C1 segment of cervical spinal cord (tissue), 14 donors: ENCODE measurements around the gene PDLIM7.

ENCODE experiments used
- DNase-seq, 14 donors: peaks; one replicate each; lab custom pipeline; 2025; lab: John Stamatoyannopoulos, UW

PDLIM7 gene

DNA sequence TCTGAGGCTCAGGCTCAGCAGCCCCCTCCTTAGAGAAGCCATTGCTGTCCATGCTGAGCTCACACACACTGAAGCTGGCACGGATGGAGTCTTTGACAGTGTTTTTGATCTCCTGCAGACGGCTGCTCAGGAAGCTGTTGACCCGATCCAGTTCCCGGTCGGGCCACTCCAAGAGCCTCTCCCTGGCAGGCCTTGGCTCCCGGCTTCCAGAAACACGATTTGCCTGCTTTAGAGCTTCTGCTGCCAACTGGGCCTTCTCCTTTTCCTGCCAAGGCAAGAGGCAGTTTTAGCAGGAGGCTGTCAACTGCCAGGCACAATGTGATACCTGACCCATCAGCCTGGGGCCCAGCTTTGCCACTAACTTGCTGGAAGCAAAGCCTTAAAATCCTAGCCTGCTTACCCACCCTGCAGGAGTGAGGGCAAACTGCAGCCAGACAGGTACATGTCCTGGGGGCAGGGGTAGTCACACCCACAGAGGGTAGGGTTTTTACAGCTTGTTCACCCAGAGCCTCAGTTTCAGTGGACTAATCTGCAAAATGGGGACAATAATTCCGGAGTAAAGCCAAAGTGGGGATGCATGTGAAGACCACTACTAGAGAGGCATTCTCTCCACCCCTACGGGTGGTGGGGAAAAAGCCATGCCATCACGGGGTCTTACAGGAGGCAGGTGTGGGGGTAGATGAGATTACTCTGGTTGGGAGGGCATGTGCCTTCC is 27.7 kb upstream of the PDLIM7 start:
- peak in 3 of 14 donors; percentile 18 to 75 (median 31) for DNase-seq

DNA sequence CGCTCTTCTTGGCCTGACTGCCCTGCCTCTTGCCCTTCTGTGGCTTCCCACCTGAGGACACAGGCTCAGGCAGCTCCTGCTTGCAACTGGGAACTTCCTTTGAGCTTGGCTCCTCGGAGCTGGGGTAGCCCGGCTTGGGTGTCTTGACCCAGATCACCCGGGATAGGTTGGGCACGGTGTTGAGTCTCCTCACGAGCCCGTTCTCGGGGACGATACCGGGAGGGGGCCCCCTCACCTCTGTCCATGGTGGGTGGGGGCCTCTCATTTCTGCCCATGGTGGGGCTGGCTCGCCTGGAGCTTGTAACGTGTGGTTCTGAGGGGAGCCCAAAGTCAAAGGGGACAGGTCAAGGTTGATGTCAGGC is 27.1 kb upstream of the PDLIM7 start:
- DNase-seq: no peak

DNA sequence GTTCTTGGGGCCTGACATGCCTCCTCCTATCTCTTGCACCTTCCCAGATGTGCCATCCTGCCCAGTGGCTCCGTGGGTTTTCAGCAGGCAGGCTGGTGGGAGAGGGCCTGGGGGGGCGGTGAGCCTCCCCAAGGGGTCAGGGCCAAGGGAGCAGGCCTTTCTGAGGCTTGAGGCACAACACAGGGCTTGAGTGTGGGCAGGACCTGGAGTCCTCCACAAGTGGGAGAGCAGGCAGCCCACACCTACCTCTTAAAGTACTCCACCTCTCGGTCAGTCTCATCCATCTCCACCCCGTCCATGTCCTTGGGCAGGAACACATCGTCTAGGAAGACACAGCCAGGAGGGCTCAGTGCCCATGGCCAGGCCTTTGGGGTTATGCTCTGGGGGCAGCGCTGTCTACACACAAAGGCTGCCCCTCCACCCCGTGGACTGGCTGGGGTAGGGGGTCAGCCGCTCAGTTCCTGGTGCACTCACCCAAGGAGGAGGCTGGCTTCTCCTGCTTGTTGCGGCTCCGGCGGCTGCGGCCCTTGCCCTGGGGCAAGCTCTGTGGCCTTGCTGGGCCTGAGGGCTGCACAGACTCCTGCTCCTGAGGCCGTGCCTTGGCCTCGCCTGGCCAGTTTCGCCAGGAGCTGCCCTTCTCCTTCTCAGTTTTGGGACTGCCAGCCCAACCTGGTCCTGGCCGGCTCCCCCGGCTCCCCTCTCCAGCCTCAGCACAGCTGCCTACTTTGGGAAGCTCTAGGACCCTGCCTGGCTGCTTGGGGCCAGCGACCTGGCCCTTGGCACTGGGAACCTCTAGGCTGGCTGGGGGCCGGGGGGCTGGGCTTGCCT is 26.5 kb upstream of the PDLIM7 start:
- DNase-seq: no peak

DNA sequence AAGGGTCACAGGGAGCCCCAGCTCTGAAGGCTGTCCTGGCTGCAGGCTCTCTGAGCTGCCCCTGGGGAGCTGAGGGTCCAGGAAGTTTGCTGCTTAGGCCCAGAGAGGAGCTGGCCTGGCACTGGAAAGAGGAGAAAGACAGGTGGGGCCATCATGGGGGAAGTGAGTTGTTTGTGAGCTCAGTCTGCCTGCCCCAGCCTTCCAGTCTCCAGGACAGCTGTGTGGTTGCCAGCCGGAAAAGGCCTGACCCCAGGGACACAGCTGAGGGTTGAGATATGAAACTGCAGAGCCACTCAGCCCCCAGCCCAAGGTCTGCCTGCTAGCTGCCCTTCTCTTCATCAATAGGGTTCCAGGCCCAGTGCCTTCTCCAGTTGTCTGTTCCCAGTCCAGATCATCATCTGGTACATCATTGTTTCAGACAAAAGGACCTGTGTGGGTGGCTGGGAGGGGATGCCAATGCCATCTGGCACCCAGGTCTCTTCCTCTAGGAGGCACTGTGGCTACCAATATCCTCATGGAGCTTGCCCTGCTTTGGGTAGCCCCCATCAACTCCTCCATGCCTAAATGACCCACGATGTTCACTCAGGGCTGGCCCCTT is 23.6 kb upstream of the PDLIM7 start:
- no peak for DNase-seq

DNA sequence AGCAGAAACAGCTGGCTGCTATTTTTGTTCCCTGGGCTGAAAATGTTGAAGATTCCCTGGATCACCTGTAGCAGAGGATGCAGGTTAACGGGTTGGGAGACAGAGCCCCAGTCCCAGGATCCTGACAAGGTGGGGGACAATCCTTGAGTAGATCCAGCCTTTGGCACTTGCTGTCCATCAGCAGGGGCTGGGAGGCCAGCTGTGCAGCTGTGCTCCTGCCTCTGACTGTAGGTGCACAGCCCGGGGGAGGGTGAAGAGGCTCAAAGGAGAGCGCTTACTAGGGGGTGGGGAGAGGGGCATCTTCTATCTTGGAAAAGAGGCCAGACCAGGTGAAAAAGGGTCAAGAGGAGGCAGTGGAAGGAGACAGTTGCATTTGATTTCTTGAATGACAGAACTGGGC is 22.9 kb upstream of the PDLIM7 start:
- no peak for DNase-seq

DNA sequence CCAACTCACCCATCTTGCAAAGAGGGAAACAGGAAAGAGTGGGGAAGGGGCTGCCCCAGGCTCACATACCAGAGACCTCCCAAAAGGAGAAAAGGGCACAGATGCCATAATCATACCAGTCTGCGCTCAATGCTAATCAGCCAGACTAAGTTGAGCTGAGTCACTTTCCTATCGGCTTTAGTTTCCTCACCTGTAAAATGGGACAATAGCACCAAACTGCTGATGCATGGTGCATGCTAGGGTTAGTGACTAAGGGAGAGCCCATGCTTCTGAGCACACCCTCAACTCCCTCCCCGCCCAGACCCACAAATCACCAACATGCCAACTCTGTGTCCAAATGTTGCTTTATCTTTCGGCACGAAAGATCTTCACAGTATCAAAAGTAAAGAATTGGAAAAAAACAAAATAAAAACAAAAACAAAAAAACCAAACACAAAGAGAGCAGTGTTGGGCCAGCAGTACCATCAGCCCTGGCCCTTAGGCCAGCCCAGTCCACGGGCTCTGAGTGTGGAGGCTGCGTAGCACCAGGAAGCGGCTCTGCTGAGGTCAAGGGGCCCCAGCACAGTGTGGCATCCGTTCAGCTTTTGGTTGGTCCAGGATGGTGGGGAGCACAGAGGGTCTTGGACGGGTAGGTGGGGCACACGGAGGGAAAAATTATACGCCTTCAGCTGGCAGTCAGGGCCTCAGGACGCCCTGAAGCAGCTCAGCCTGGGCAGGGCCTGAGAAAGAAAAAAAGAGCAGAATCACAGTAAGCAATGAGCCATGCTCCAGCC is 22.2 kb upstream of the PDLIM7 start:
- DNase-seq: no peak

DNA sequence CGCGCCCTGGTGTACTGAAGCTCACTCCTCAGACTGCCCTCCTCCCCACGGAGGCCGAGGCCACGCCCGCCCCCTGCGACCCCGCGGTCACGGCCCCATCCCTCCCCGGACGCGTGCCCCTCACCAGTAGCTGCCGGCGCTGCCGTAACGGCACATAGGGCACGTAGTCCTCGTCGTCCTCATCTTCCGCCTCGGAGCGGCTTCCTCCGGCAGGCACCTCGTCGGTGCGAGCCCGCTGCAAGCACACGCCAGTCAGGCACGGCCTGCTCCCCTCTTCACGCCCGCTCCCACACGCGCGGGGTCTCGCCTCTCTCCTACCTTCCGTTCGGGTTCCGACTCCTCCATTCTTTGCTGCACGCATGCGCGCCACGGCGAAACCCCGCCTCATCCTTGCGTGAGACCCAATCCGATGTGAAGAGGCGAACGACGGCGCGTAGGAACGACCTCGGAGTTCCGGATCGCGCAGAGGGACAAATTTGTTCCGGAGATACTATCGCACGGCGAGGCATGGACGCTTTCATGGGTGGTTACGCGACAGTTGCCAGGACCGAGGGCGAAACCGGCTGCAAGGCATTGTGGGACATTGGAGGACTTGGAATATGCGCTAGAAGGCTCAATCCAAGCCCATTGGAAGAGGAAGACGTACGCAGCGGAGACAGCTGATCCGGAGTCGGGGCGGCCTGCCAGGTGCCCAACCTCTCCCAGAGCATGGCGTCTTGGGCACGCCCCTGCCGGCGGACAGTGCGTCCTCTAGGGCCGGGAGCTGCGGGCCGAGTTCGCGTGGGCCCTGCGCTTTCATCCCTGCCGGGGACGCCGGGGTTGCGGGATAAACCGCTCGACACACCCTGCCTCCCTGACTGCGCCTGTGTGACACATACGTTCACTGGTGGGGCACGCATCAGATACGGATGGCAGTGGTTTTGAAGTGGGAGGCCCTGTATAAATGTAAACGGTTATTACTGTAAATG is 19.5 kb upstream of the PDLIM7 start, which contains the start of gene DDX41:
DDX41 (minus strand) TSS at position 361 of the 968 bp plus-strand sequence; CDS start at position 345, 16 bp downstream.
- peak; percentile 78 to 98 (median 96) for DNase-seq

DNA sequence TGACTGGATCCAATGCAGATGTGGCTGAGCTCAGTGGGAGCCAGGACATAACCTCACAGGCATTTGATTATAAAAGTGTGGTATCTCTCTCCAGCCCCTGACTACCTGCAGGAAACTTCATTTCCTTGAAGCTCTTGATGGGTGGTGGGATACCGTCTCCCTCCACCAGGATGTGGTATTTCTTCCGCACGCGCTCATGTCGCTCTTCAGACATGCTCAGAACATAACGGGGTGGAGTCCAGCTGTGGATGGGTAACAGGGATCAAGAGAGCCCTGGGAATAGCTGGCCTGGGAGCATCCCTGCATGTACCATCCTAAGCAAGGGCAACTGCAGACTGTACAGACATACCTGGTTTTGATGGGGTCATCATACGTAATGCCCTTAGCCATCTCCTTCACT is 18.2 kb upstream of the PDLIM7 start:
- no peak for DNase-seq

DNA sequence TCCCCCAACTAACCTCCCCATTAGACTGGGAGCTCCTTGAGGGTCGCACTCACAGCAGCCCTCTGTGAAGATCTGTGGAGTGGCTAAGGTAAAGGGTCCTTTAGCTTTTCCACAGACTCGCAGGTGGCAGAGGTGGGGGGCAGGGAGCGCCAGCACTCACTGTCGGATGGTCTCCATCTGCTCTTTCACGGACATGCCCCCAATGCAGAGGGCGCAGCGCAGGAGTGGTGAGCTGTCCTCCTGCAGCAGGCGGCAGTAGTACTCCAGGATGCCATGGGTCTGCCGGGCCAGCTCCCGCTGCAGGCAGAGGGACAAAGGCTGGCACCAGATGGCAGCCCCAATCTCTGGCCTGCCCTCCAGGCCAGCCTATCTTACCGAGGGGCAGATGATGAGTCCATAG is 17.1 kb upstream of the PDLIM7 start:
- DNase-seq: no peak

DNA sequence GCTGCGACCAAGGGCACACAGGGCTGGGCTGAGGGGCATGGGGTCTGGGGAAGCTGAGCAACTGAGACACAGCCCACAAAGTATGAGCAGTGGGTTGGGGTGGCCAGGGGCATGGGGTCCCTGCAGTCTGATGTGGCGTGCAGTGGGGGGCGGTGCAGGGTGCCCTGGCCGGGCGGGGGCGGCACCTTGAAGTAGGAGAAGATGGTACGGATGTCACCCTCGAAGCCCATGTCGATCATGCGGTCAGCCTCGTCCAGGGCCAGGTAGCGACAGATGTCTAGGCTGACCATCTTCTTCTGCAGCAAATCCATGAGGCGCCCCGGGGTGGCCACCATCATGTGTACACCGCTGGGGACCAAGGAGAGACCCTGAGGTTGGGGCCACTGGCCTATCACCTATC is 16.1 kb upstream of the PDLIM7 start:
- no peak for DNase-seq

DNA sequence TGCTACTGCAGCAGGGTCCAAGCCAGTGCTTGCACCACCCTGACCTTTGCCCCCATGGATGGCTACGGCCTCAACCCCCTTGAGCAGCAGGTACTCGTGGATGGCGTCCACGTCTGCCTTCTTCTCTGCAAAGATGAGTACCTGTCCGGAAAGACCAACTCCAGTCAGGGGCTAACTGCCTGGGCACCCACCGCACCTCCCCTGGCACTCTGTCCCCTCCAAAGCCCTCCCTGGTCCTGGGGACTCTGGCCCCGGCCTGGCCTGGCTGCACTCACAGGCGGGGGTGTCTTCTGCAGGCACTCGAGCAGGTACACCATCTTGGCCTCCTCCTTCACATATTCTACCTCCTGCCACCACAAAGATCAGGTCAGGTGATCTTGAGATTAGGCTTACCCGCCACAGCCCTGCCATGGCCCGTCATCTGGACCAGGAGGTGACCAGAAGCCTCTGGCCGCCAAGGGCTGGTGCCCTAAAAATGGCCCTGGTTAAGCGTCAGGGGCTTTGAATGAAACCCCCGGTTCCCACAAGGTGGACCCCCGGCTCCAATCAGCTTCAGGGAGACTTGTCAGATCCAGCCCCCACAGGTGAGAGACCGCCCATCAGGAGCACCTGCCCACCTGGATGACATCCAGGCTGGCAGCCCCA is 15.5 kb upstream of the PDLIM7 start:
- no peak for DNase-seq

DNA sequence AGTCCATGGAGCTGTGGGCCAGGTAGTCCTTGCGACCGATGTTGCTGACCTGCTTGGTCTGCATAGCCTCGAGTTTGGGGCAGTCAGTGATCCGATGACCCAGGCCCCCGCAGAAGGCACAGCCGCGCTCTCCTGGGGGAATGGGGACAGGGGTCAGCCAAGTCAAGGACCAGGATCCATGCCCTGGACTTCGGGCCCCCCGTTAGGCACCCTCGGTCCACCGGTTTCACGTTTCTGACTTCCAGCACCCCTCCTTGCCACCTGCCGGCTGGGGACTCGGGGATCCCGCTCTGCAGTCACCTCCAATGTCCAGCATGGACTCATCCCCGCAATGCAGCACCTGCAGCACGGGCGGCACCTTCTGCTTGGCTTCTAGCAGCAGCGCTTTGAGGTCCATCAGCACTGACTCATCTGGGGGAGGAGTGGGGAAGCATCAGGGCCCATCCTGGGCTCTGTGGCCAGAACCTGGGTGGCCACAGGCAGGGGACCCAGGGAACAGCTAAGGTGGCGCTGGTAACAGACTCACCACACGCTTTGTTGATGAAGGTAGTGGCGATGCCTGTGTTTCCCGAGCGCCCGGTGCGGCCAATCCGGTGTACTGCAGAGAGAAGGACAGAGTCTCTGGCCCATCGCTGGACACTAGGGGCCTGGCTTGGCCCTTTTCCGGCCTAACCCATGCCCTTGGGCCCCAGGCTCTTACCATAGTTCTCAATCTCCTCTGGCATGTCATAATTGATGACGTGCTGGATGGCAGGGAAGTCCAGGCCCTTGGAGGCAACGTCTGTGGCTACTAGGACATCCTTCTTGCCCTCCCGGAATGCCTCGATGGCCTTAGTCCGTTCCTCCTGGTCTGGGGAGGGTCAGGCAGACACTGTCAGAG is 14.6 kb upstream of the PDLIM7 start:
- no peak for DNase-seq

DNA sequence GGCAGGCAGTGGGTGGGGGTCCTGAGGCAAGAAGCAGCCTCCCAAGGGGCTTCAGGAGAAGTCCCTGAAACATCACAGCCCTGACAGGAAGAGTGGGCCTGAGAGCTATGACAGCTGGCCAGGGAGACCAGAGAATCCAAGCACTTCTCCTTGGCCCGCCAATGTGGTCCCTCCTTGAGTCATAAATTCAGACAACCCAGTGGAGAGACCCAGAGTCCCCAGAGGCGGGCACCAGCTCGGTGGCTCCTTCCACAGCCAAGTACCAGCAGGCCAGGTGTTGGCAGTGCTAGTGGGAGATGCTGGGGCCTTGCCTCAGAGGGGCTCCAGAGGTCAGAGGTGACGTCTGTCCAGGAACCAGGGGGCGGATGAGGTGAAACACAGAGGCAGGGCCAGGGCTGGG is 13.8 kb upstream of the PDLIM7 start:
- DNase-seq: no peak

DNA sequence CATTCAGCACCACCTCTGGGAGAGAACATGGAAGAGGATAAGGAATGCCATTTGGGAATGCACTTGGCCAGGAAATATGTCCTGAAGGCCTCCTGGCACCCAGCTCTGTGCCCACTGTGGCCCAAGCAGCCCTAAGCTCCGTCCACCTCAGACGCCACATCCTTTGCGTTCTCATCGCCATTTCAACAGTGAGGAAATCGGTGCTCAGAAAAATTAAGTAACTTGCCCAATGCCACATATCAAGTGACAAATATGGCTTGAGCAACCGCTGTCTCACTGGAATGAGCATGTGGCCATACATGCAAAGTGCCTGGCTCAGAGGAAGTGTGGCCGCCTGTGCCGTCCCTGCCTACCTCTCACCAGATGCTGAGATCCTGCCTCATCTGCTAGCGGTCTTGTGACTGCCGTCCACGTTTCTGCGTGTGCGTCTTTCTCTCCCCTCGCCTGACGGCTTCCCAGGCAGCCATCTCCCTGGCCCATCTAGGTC is 13.2 kb upstream of the PDLIM7 start:
- peak in 1 of 14 donors; percentile 47 for DNase-seq

DNA sequence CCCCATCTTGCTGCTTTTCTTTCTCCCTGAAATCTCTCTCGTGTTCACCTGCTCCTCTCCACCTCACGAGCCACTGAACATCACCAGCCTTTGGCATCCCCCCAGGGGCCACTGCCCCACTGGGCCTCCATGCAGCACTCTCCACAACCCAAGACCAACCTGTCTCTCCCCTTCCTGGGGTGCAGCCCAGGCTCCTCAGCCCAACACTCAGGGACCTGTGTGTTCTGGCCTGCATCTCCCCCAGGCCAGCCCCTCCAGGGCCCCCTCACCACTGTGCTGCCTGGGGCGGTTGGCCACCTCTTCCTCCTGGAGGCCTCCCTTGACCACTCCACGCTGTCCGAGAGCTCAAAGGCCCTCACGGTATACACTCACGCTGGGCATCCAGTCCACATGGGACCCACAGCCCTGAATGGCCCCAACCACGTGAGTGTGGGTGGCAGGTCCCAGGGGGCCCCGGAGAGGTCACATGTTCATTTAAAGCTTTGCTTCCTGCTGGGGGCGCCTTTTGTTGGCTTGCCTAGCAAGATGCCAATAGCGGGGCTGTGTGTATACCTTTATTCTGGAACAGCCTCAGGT is 12.7 kb upstream of the PDLIM7 start:
- no peak for DNase-seq

DNA sequence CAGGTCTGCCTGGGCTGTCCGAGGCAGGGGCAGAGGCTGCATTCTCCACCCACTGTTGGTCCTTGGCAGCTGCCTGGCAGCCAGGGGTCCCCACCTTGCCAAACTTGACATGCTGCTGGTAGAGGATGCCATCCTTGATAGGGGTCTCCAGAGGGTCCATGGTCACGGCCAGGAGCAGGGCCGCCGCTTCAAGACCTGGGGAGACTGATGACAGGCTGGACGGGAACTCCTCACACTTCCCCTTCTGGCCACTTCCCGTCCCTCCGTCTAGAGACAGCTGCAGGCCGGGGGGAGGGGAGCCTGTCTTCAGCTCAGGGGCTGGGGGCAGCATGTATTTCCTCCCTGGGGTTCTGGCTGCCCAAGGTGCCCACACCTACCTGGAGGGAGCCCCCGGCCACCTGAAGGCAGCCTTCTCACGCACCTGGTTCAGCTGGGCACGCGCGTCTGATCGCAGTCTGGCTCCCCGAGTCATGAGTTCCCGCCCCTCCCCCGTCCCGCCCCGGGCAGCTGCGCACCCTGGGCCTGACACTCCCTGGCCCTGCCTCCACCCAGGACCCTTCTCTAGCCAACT is 12.1 kb upstream of the PDLIM7 start, which contains the start of gene DOK3:
DOK3 (minus strand) TSS at position 446 of the 571 bp plus-strand sequence; CDS start at position 160, 286 bp downstream.
- DNase-seq: peak in 6 of 14 donors; percentile 23 to 53 (median 28)

DNA sequence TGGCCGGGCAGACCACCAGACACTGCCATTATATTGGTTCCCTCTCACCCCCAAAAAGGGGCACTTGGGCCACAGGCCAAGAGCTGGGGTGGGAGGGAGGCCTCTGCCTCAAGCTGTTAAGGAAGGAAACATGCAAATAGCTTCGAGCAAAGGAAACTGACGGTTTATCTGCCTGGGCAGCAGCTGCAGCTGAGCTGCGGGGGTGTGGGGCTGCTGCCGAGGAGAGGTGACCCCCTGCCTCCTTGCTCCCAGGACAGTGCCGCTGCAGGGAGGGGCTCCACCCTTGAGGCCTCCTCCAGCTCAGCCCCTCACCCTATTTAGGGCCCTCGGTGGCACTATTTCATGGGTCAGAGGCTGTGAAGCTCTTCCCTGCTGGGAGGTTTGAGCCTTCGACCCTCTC is 11.4 kb upstream of the PDLIM7 start:
- no peak for DNase-seq

DNA sequence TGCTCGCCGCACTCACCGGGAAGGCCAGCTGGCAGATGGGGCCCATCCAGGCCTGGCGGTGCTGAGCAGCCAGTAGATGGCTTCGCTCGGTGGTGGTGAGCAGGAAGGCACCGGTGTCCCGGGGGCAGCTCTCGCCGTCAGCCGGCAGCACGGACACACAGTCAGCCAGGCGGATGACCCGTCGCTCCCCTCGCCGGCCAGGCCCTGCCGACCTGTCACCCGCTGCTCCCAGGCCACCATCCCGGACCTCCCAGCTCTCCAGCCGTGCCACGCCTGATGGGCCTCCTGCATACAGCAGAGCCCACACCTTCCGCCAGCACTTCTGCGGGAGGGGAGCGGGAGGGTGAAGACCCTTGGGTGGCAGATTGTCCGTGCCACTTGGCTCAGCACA is 10.8 kb upstream of the PDLIM7 start:
- DNase-seq: no peak
